HepG2 (cell line): Measurements from ENCODE around the gene SS18L1. TPM values are rescaled to one million over a fixed set of nuclear protein-coding genes. Genes with fewer than 3 reads are reported as not detected.

Experiments
- GATA4 ChIP-seq: sonication (generic); IDR thresholded peaks from 2 replicates; pipeline ENCODE4 v1.6.1; 2016; ENCODE audit warnings: antibody characterized with exemption, low read depth, borderline replicate concordance
- LBX2 ChIP-seq: sonication (generic); formaldehyde crosslinking; IDR thresholded peaks from 2 replicates; pipeline ENCODE4 v1.5.0; 2020; ENCODE audit warnings: missing genetic modification reagents, mild to moderate bottlenecking, borderline replicate concordance
- MTA1 ChIP-seq: sonication (generic); formaldehyde crosslinking; IDR thresholded peaks from 2 replicates; pipeline ENCODE4 v1.4.0; 2020; ENCODE audit warnings: missing genetic modification reagents, mild to moderate bottlenecking, borderline replicate concordance
- PPARG ChIP-seq: conservative IDR thresholded peaks from 2 replicates; pipeline ENCODE4 v1.6.1; 2016; ENCODE audit warnings: missing biosample characterization, missing genetic modification reagents
- RFX5 ChIP-seq: IDR thresholded peaks from 2 replicates; pipeline ENCODE4 v1.6.1; 2011; ENCODE audit warnings: low read depth, low read length, improper control_type of control experiment
- SALL1 ChIP-seq: sonication (generic); formaldehyde crosslinking; IDR thresholded peaks from 2 replicates; pipeline ENCODE4 v1.8.0; 2022; ENCODE audit warnings: mild to moderate bottlenecking, missing genetic modification reagents
- SMAD9 ChIP-seq: sonication (generic); formaldehyde crosslinking; IDR thresholded peaks from 2 replicates; pipeline ENCODE4 v1.5.1; 2020; ENCODE audit warnings: mild to moderate bottlenecking, missing genetic modification reagents
- SMC3 ChIP-seq: IDR thresholded peaks from 2 replicates; pipeline ENCODE4 v1.6.1; 2011; ENCODE audit warnings: low read length, improper control_type of control experiment
- SNAI1 ChIP-seq: sonication (generic); formaldehyde crosslinking; IDR thresholded peaks from 2 replicates; pipeline ENCODE4 v1.5.0; 2020; ENCODE audit warnings: mild to moderate bottlenecking, missing genetic modification reagents, borderline replicate concordance
- SRF ChIP-seq: IDR thresholded peaks from 2 replicates; pipeline ENCODE4 v1.6.1; 2011; ENCODE audit warnings: mild to moderate bottlenecking, low read depth, low read length, moderate library complexity
- ZBTB25 ChIP-seq: IDR thresholded peaks from 2 replicates; pipeline ENCODE4 v1.6.1; 2018; ENCODE audit warnings: missing genetic modification reagents
- ZFP36L1 ChIP-seq: sonication (generic); formaldehyde crosslinking; IDR thresholded peaks from 2 replicates; pipeline ENCODE4 v1.8.0; 2022; ENCODE audit warnings: mild to moderate bottlenecking, missing genetic modification reagents, moderate library complexity
- ZNF20 ChIP-seq: sonication (generic); formaldehyde crosslinking; IDR thresholded peaks from 2 replicates; pipeline ENCODE4 v1.4.0; 2020; ENCODE audit warnings: mild to moderate bottlenecking, moderate library complexity, missing genetic modification reagents
- ZNF235 ChIP-seq: sonication (generic); formaldehyde crosslinking; IDR thresholded peaks from 2 replicates; pipeline ENCODE4 v1.8.1; 2023; ENCODE audit warnings: mild to moderate bottlenecking, missing genetic modification reagents, borderline replicate concordance
- ZNF253 ChIP-seq: sonication (generic); formaldehyde crosslinking; IDR thresholded peaks from 2 replicates; pipeline ENCODE4 v1.8.0; 2022; ENCODE audit warnings: mild to moderate bottlenecking, missing genetic modification reagents, borderline replicate concordance
- ZNF30 ChIP-seq: sonication (generic); formaldehyde crosslinking; IDR thresholded peaks from 2 replicates; pipeline ENCODE4 v1.5.0; 2020; ENCODE audit warnings: mild to moderate bottlenecking, missing genetic modification reagents
- ZNF354B ChIP-seq: sonication (generic); formaldehyde crosslinking; IDR thresholded peaks from 2 replicates; pipeline ENCODE4 v1.8.0; 2022; ENCODE audit warnings: mild to moderate bottlenecking, missing genetic modification reagents
- ZNF432 ChIP-seq: sonication (generic); formaldehyde crosslinking; IDR thresholded peaks from 2 replicates; pipeline ENCODE4 v1.5.0; 2020; ENCODE audit warnings: missing genetic modification reagents, mild to moderate bottlenecking, borderline replicate concordance
- ZNF619 ChIP-seq: sonication (generic); formaldehyde crosslinking; IDR thresholded peaks from 2 replicates; pipeline ENCODE4 v1.4.0; 2020; ENCODE audit warnings: mild to moderate bottlenecking, missing genetic modification reagents
- ZNF670 ChIP-seq: sonication (generic); formaldehyde crosslinking; IDR thresholded peaks from 2 replicates; pipeline ENCODE4 v1.8.0; 2022; ENCODE audit warnings: mild to moderate bottlenecking, missing genetic modification reagents, borderline replicate concordance
- ZSCAN21 ChIP-seq: sonication (generic); formaldehyde crosslinking; IDR thresholded peaks from 2 replicates; pipeline ENCODE4 v1.8.0; 2022; ENCODE audit warnings: mild to moderate bottlenecking, missing genetic modification reagents, moderate library complexity, borderline replicate concordance
- polyA plus RNA-seq, 8 experiments: library from polyadenylated mRNA; depleted of rRNA in 3 of 8; stranded (reverse) in 7 of 8; unstranded in 1 of 8; fragments of >200 nt; fragmentation: Illumina TruSeq in 4 of 8; extraction: Trizol in 4 of 8; gene quantifications; 2 replicates each; pipeline versions ENCODE4 v1.2.1 to v1.2.3, GENCODE V29; 2011 to 2016; ENCODE audit warnings: low read depth in 4 of 8, missing spikeins in 1 of 8, mixed read lengths in 1 of 8; ENCODE audit not compliant: insufficient read depth in 1 of 8
- total RNA-seq, 5 experiments: library from RNA; depleted of rRNA; stranded (reverse); fragments of >200 nt; fragmentation: Illumina TruSeq; extraction: Trizol; gene quantifications; 2 replicates each; pipeline ENCODE4 v1.2.3, GENCODE V29; 2016; ENCODE audit warnings: low read depth in 1 of 5
- TF ChIP-seq, protein P1 (sequence below), 2 experiments: sonication (generic) in 1 of 2; formaldehyde crosslinking in 1 of 2; IDR thresholded peaks; 2 replicates each; pipeline versions ENCODE4 v1.6.1 to v1.9.0; 2014 to 2022; ENCODE audit warnings: antibody characterized with exemption in 1 of 2, borderline replicate concordance in 1 of 2, inconsistent platforms in 1 of 2, low read depth in 1 of 2, missing genetic modification reagents in 1 of 2

Gene SS18L1
- total and polyA plus RNA-seq, 2 of the 13 experiments (the other 11 are each of a cell fraction or from before 2014, with no cell fraction given): 17.8 to 27.6 TPM

GRCh38 chr20:62119591-62120364, 23.8 kb upstream of the SS18L1 start (continued):
- TF ChIP-seq ZNF235 (CRISPR knock-in tag): no peak
- no peak for TF ChIP-seq ZSCAN21 (CRISPR knock-in tag)
- peak; percentile 97 for TF ChIP-seq SRF
- peak; percentile 98 for TF ChIP-seq SNAI1
- TF ChIP-seq ZBTB25 (CRISPR knock-in tag): no peak
- TF ChIP-seq MTA1 (CRISPR knock-in tag): peak; percentile 73
- TF ChIP-seq ZNF432 (CRISPR knock-in tag): no peak
- TF ChIP-seq ZNF354B (CRISPR knock-in tag): no peak
- TF ChIP-seq ZNF670 (CRISPR knock-in tag): no peak
- no peak for TF ChIP-seq ZNF20
- peak; percentile 81 for TF ChIP-seq SALL1 (CRISPR knock-in tag)
- no peak for TF ChIP-seq SMC3
- TF ChIP-seq SMAD9 (CRISPR knock-in tag): peak; percentile 75; the same call in 1 of the 2 replicates
- no peak for TF ChIP-seq GATA4
- no peak for TF ChIP-seq ZNF253 (CRISPR knock-in tag)
- TF ChIP-seq LBX2 (CRISPR knock-in tag): peak; percentile 41; the same call in 1 of the 2 replicates
- TF ChIP-seq ZFP36L1: no peak
- TF ChIP-seq, protein P1, sequence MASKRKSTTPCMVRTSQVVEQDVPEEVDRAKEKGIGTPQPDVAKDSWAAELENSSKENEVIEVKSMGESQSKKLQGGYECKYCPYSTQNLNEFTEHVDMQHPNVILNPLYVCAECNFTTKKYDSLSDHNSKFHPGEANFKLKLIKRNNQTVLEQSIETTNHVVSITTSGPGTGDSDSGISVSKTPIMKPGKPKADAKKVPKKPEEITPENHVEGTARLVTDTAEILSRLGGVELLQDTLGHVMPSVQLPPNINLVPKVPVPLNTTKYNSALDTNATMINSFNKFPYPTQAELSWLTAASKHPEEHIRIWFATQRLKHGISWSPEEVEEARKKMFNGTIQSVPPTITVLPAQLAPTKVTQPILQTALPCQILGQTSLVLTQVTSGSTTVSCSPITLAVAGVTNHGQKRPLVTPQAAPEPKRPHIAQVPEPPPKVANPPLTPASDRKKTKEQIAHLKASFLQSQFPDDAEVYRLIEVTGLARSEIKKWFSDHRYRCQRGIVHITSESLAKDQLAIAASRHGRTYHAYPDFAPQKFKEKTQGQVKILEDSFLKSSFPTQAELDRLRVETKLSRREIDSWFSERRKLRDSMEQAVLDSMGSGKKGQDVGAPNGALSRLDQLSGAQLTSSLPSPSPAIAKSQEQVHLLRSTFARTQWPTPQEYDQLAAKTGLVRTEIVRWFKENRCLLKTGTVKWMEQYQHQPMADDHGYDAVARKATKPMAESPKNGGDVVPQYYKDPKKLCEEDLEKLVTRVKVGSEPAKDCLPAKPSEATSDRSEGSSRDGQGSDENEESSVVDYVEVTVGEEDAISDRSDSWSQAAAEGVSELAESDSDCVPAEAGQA (IDR thresholded peaks at IDR 0.05; ENCODE audit: low read depth): no peak
- TF ChIP-seq, protein P1 (CRISPR knock-in tag; IDR thresholded peaks at IDR 0.05; ENCODE audit: borderline replicate concordance): no peak
- no peak for TF ChIP-seq ZNF30
- TF ChIP-seq RFX5: peak; percentile 54; the same call in 1 of the 2 replicates
- TF ChIP-seq PPARG (CRISPR knock-in tag): no peak
- TF ChIP-seq ZNF619 (CRISPR knock-in tag): no peak
